GM23338 (cell line): ENCODE data around the gene CFAP100. TPM values are rescaled to one million over a fixed set of nuclear protein-coding genes. Genes with fewer than 3 reads are reported as not detected.

Source experiments
- ATAC-seq: fragments of 200-7000 bp; cut with Tn5 transposase; 3 replicates; pipeline ENCODE4 v1.9.1; 2020
- DNase-seq: peaks from one replicate; pipeline ENCODE4 v3.0.0-alpha.2; 2015; ENCODE audit warnings: low spot score
- H2AFZ ChIP-seq: fragments of 200-600 bp; sonication (generic); 2 replicates; pipeline ENCODE4 v1.8.0; 2016; ENCODE audit warnings: antibody characterized with exemption, mild to moderate bottlenecking, moderate library complexity
- H3F3A ChIP-seq: fragments of 200-600 bp; sonication (generic); replicated peaks from 2 replicates; pipeline ENCODE4 v1.8.0; 2017; ENCODE audit warnings: antibody characterized with exemption, mixed run types, low read depth
- H3K27ac ChIP-seq: fragments of 200-600 bp; sonication (generic); 2 replicates; pipeline ENCODE4 v1.6.1; 2016; ENCODE audit warnings: low read depth
- H3K27me3 ChIP-seq: fragments of 200-600 bp; sonication (generic); 2 replicates; pipeline ENCODE4 v1.8.0; 2016; ENCODE audit warnings: mild to moderate bottlenecking, mixed run types, moderate library complexity; ENCODE audit not compliant: insufficient read depth
- H3K36me3 ChIP-seq: fragments of 200-600 bp; sonication (generic); 2 replicates; pipeline ENCODE4 v1.8.0; 2016; ENCODE audit warnings: mild to moderate bottlenecking; ENCODE audit not compliant: insufficient read depth
- H3K4me1 ChIP-seq: fragments of 200-600 bp; sonication (generic); 2 replicates; pipeline ENCODE4 v1.8.0; 2016; ENCODE audit warnings: mild to moderate bottlenecking, moderate library complexity; ENCODE audit not compliant: insufficient read depth
- H3K4me2 ChIP-seq: fragments of 200-600 bp; sonication (generic); 2 replicates; pipeline ENCODE4 v1.7.1; 2017; ENCODE audit warnings: mixed run types
- H3K4me3 ChIP-seq: fragments of 200-600 bp; sonication (generic); 2 replicates; pipeline ENCODE4 v1.6.1; 2016; ENCODE audit warnings: mixed run types
- H3K79me2 ChIP-seq: fragments of 200-600 bp; sonication (generic); replicated peaks from 2 replicates; pipeline ENCODE4 v1.8.0; 2017; ENCODE audit warnings: mild to moderate bottlenecking; ENCODE audit not compliant: insufficient read depth
- H3K9me2 ChIP-seq: fragments of 200-600 bp; sonication (generic); 2 replicates; pipeline ENCODE4 v1.8.0; 2017; ENCODE audit not compliant: insufficient read depth
- H4K20me1 ChIP-seq: fragments of 200-600 bp; sonication (generic); replicated peaks from 2 replicates; pipeline ENCODE4 v1.8.0; 2017; ENCODE audit warnings: mild to moderate bottlenecking; ENCODE audit not compliant: insufficient read depth
- H3K27ac Mint-ChIP-seq: 2 replicates; pipeline ENCODE4 v1.8.0; 2020; ENCODE audit warnings: inconsistent platforms, mild to moderate bottlenecking, moderate library complexity, mixed read lengths
- H3K27me3 Mint-ChIP-seq: 3 replicates; pipeline ENCODE4 v1.8.0; 2022; ENCODE audit warnings: low read depth, mild to moderate bottlenecking, moderate library complexity, mixed read lengths, inconsistent platforms; ENCODE audit not compliant: insufficient read depth, poor library complexity
- H3K36me3 Mint-ChIP-seq: 3 replicates; pipeline ENCODE4 v1.8.0; 2021; ENCODE audit warnings: low read depth, mild to moderate bottlenecking, inconsistent platforms, moderate library complexity, mixed read lengths
- H3K4me1 Mint-ChIP-seq: 3 replicates; pipeline ENCODE4 v1.8.0; 2020; ENCODE audit warnings: mild to moderate bottlenecking, inconsistent platforms, mixed read lengths
- H3K4me3 Mint-ChIP-seq: 3 replicates; pipeline ENCODE4 v1.8.0; 2021; ENCODE audit warnings: moderate library complexity, mild to moderate bottlenecking, inconsistent platforms, mixed read lengths
- H3K9me3 Mint-ChIP-seq: 3 replicates; pipeline ENCODE4 v1.8.0; 2020; ENCODE audit warnings: moderate library complexity, mild to moderate bottlenecking, inconsistent platforms, mixed read lengths
- CREB1 ChIP-seq: fragments of 250-450 bp; sonication (Bioruptor Pico); IDR thresholded peaks from 2 replicates; pipeline ENCODE4 v1.5.0; 2020; ENCODE audit warnings: low read depth, mild to moderate bottlenecking, moderate library complexity
- EZH2 ChIP-seq: fragments of 200-600 bp; sonication (generic); IDR thresholded peaks from one replicate; pipeline ENCODE4 v1.8.0; 2017; ENCODE audit warnings: antibody characterized with exemption, mild to moderate bottlenecking, low read depth; ENCODE audit not compliant: unreplicated experiment
- EZH2phosphoT487 ChIP-seq: fragments of 200-600 bp; sonication (generic); IDR thresholded peaks from one replicate; pipeline ENCODE4 v1.8.1; 2018; ENCODE audit warnings: antibody characterized with exemption; ENCODE audit not compliant: unreplicated experiment
- NANOG ChIP-seq: IDR thresholded peaks from 2 replicates; pipeline ENCODE4 v1.6.1; 2016; ENCODE audit warnings: antibody characterized with exemption, borderline replicate concordance
- STAT1 ChIP-seq: IDR thresholded peaks from one replicate; pipeline ENCODE4 v1.6.1; 2016; ENCODE audit warnings: antibody characterized with exemption; ENCODE audit not compliant: unreplicated experiment
- ZNF114 ChIP-seq: fragments of 250-450 bp; sonication (Bioruptor Pico); IDR thresholded peaks from 2 replicates; pipeline ENCODE4 v1.5.0; 2020; ENCODE audit warnings: mild to moderate bottlenecking, moderate library complexity
- ZNF331 ChIP-seq: fragments of 250-450 bp; sonication (Bioruptor Pico); IDR thresholded peaks from 2 replicates; pipeline ENCODE4 v1.5.0; 2020; ENCODE audit warnings: low read depth, mild to moderate bottlenecking, moderate library complexity
- polyA plus RNA-seq: library from polyadenylated mRNA; unstranded; fragments of >200 nt; fragmentation: Nextera tagmentation; extraction: Ambion mirVana; gene quantifications from 2 replicates; pipeline ENCODE4 v1.2.1, GENCODE V29; 2016
- total RNA-seq: library from RNA; depleted of rRNA; stranded (reverse); fragments of >200 nt; shearing (Covaris generic); gene quantifications from 2 replicates; pipeline ENCODE4 v1.2.3, GENCODE V29; 2014
- TF ChIP-seq, protein P1 (sequence below): fragments of 250-450 bp; sonication (Bioruptor Pico); IDR thresholded peaks from 2 replicates; pipeline ENCODE4 v1.5.0; 2020; ENCODE audit warnings: mild to moderate bottlenecking, moderate library complexity
- TF ChIP-seq, protein P2 (sequence below): IDR thresholded peaks from one replicate; pipeline ENCODE4 v1.6.1; 2018; ENCODE audit warnings: antibody characterized with exemption; ENCODE audit not compliant: unreplicated experiment
- TF ChIP-seq, protein P3 (sequence below): IDR thresholded peaks from 2 replicates; pipeline ENCODE4 v1.6.1; 2016; ENCODE audit warnings: antibody characterized with exemption

The CFAP100 gene
- total and polyA plus RNA-seq, 2 experiments from 2014 or later = 0.07 TPM; not detected in 1

DNA sequence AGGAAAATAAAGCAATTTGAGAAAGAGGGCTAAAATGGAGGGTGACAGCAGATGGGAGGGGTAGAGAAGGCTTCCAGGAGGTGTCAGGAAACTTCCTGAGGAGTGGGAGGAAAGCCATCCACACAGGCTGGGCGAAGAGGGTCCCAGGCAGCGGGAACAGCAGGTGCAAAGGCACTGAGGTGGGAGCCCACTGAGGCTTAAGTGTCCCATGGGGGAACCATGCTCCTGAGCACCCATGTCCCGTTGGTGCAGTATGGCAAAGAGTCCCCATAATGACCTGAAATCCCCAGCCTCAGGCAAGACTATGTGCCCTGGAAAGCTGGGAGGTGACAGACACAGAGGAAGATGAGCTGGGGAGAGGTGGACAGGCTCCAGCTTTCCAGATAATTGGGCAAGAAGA is 30.0 kb downstream of the CFAP100 start (continued):
- TF ChIP-seq, protein P1, sequence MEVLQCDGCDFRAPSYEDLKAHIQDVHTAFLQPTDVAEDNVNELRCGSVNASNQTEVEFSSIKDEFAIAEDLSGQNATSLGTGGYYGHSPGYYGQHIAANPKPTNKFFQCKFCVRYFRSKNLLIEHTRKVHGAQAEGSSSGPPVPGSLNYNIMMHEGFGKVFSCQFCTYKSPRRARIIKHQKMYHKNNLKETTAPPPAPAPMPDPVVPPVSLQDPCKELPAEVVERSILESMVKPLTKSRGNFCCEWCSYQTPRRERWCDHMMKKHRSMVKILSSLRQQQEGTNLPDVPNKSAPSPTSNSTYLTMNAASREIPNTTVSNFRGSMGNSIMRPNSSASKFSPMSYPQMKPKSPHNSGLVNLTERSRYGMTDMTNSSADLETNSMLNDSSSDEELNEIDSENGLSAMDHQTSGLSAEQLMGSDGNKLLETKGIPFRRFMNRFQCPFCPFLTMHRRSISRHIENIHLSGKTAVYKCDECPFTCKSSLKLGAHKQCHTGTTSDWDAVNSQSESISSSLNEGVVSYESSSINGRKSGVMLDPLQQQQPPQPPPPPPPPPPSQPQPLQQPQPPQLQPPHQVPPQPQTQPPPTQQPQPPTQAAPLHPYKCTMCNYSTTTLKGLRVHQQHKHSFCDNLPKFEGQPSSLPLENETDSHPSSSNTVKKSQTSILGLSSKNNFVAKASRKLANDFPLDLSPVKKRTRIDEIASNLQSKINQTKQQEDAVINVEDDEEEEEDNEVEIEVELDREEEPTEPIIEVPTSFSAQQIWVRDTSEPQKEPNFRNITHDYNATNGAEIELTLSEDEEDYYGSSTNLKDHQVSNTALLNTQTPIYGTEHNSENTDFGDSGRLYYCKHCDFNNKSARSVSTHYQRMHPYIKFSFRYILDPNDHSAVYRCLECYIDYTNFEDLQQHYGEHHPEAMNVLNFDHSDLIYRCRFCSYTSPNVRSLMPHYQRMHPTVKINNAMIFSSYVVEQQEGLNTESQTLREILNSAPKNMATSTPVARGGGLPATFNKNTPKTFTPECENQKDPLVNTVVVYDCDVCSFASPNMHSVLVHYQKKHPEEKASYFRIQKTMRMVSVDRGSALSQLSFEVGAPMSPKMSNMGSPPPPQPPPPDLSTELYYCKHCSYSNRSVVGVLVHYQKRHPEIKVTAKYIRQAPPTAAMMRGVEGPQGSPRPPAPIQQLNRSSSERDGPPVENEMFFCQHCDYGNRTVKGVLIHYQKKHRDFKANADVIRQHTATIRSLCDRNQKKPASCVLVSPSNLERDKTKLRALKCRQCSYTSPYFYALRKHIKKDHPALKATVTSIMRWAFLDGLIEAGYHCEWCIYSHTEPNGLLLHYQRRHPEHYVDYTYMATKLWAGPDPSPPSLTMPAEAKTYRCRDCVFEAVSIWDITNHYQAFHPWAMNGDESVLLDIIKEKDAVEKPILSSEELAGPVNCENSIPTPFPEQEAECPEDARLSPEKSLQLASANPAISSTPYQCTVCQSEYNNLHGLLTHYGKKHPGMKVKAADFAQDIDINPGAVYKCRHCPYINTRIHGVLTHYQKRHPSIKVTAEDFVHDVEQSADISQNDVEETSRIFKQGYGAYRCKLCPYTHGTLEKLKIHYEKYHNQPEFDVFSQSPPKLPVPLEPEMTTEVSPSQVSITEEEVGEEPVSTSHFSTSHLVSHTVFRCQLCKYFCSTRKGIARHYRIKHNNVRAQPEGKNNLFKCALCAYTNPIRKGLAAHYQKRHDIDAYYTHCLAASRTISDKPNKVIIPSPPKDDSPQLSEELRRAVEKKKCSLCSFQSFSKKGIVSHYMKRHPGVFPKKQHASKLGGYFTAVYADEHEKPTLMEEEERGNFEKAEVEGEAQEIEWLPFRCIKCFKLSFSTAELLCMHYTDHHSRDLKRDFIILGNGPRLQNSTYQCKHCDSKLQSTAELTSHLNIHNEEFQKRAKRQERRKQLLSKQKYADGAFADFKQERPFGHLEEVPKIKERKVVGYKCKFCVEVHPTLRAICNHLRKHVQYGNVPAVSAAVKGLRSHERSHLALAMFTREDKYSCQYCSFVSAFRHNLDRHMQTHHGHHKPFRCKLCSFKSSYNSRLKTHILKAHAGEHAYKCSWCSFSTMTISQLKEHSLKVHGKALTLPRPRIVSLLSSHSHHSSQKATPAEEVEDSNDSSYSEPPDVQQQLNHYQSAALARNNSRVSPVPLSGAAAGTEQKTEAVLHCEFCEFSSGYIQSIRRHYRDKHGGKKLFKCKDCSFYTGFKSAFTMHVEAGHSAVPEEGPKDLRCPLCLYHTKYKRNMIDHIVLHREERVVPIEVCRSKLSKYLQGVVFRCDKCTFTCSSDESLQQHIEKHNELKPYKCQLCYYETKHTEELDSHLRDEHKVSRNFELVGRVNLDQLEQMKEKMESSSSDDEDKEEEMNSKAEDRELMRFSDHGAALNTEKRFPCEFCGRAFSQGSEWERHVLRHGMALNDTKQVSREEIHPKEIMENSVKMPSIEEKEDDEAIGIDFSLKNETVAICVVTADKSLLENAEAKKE (CRISPR knock-in tag) = no peak
- TF ChIP-seq, protein P2, sequence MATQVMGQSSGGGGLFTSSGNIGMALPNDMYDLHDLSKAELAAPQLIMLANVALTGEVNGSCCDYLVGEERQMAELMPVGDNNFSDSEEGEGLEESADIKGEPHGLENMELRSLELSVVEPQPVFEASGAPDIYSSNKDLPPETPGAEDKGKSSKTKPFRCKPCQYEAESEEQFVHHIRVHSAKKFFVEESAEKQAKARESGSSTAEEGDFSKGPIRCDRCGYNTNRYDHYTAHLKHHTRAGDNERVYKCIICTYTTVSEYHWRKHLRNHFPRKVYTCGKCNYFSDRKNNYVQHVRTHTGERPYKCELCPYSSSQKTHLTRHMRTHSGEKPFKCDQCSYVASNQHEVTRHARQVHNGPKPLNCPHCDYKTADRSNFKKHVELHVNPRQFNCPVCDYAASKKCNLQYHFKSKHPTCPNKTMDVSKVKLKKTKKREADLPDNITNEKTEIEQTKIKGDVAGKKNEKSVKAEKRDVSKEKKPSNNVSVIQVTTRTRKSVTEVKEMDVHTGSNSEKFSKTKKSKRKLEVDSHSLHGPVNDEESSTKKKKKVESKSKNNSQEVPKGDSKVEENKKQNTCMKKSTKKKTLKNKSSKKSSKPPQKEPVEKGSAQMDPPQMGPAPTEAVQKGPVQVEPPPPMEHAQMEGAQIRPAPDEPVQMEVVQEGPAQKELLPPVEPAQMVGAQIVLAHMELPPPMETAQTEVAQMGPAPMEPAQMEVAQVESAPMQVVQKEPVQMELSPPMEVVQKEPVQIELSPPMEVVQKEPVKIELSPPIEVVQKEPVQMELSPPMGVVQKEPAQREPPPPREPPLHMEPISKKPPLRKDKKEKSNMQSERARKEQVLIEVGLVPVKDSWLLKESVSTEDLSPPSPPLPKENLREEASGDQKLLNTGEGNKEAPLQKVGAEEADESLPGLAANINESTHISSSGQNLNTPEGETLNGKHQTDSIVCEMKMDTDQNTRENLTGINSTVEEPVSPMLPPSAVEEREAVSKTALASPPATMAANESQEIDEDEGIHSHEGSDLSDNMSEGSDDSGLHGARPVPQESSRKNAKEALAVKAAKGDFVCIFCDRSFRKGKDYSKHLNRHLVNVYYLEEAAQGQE = no peak
- no peak for TF ChIP-seq CREB1

DNA sequence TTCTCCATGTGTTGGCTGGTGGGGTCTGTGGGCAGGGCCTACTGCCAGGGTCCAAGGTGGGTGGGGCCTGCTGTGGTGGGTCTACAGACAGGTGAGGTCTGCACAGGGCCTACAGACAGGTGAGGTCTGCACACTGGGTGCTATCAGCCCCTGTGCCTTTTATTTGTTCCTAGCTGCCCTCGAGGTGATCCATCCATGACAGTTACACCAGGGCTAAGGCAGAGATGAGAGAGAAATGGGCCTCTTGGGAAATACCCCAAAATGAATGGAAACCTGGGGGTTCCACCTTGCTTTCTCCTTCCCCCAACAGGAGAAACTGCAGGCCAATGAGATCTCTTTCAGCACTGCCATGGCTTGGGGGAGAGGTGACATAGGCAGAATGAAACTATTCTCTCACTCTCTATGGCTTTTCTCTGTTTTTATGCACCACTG is 36.4 kb downstream of the CFAP100 start:
- H3K27ac Mint-ChIP-seq = no peak overlapping the region
- no peaks in the 10 kb centered on the region for H3K36me3 ChIP-seq
- H3K4me1 ChIP-seq = no peaks in the 10 kb centered on the region
- H2AFZ ChIP-seq = no peak overlapping the region
- H4K20me1 ChIP-seq = no peaks in the 10 kb centered on the region
- H3K4me3 Mint-ChIP-seq = no peak overlapping the region
- H3K4me3 ChIP-seq = no peak overlapping the region
- no peaks in the 10 kb centered on the region for H3K4me1 Mint-ChIP-seq
- H3K27me3 Mint-ChIP-seq = peaks cover 3% of the 10 kb centered on the region
- TF ChIP-seq ZNF331 (CRISPR knock-in tag) (no peak), NANOG (no peak), STAT1 (no peak), ZNF114 (CRISPR knock-in tag) (no peak), EZH2 (no peak), EZH2phosphoT487 (no peak)
- TF ChIP-seq, protein P2 = no peak
- TF ChIP-seq, protein P3, sequence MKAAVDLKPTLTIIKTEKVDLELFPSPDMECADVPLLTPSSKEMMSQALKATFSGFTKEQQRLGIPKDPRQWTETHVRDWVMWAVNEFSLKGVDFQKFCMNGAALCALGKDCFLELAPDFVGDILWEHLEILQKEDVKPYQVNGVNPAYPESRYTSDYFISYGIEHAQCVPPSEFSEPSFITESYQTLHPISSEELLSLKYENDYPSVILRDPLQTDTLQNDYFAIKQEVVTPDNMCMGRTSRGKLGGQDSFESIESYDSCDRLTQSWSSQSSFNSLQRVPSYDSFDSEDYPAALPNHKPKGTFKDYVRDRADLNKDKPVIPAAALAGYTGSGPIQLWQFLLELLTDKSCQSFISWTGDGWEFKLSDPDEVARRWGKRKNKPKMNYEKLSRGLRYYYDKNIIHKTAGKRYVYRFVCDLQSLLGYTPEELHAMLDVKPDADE = no peak
- peaks cover 12% of the 10 kb centered on the region; the same call in 2 of the 3 replicates for H3K9me3 Mint-ChIP-seq
- peaks cover 3% of the 10 kb centered on the region for H3K36me3 Mint-ChIP-seq
- H3F3A ChIP-seq = no peaks in the 10 kb centered on the region
- H3K9me2 ChIP-seq = 0 out of 2 replicates have a peak, but pooled peaks cover 4% of the 10 kb centered on the region
- H3K27me3 ChIP-seq = no peaks in the 10 kb centered on the region
- ATAC-seq (no peak), DNase-seq (no peak)
- no peak overlapping the region for H3K4me2 ChIP-seq
- no peaks in the 10 kb centered on the region for H3K79me2 ChIP-seq
- no peak overlapping the region for H3K27ac ChIP-seq
